IMR-90 (cell line): ENCODE measurements around the gene BSPH1. TPM values are rescaled to one million over a fixed set of nuclear protein-coding genes. Genes with fewer than 3 reads are reported as not detected.

ENCODE experiments used
- ATAC-seq: fragments of 200-7000 bp; cut with Tn5 transposase; 2 replicates; pipeline ENCODE4 v1.9.1; 2020; ENCODE audit warnings: low read depth, mild to moderate bottlenecking, moderate library complexity
- BruUV-seq: library from RNA; stranded (reverse); fragments of 400-500 nt; replicated peaks from 2 replicates; lab custom pipeline; 2021; lab: Mats Ljungman, UMichigan
- CTCF ChIA-PET: fragments of 300-600 bp; formaldehyde crosslinking; extraction: SDS; loops from one replicate; lab custom pipeline; 2021; ENCODE audit warnings: antibody characterized with exemption; lab: Yijun Ruan, JAX
- POLR2A ChIA-PET: fragments of 300-600 bp; sonication (Branson Sonifier 250); formaldehyde crosslinking; loops from one replicate; lab custom pipeline; 2022; ENCODE audit warnings: antibody characterized with exemption; ENCODE audit not compliant: unreplicated experiment; lab: Charles Lee
- DNase-seq: peaks from one replicate; pipeline ENCODE4 v3.0.0; 2013
- H2AFZ ChIP-seq: replicated peaks from 2 replicates; pipeline ENCODE3; 2013; ENCODE audit warnings: low read length, mild to moderate bottlenecking; ENCODE audit not compliant: poor library complexity
- H2AK5ac ChIP-seq: 2 replicates; pipeline ENCODE4 v1.6.1; 2013; ENCODE audit warnings: low read depth, low read length, inconsistent platforms
- H2AK9ac ChIP-seq: replicated peaks from 2 replicates; pipeline ENCODE3; 2013; ENCODE audit warnings: mild to moderate bottlenecking, low read depth, low read length, moderate library complexity; ENCODE audit not compliant: poor library complexity
- H2BK120ac ChIP-seq: 2 replicates; pipeline ENCODE4 v1.6.1; 2013; ENCODE audit warnings: low read depth, low read length, inconsistent platforms
- H2BK15ac ChIP-seq: 3 replicates; pipeline ENCODE4 v1.6.1; 2013; ENCODE audit warnings: low read depth, low read length, inconsistent platforms
- H2BK20ac ChIP-seq: 2 replicates; pipeline ENCODE4 v1.6.1; 2013; ENCODE audit warnings: low read depth, mild to moderate bottlenecking, inconsistent platforms, low read length, moderate library complexity
- H2BK5ac ChIP-seq: 2 replicates; pipeline ENCODE4 v1.6.1; 2013; ENCODE audit warnings: mild to moderate bottlenecking, low read depth, low read length, inconsistent platforms; ENCODE audit not compliant: poor library complexity, severe bottlenecking
- H3K14ac ChIP-seq: replicated peaks from 2 replicates; pipeline ENCODE4 v1.6.1; 2013; ENCODE audit warnings: low read depth, low read length, inconsistent platforms
- H3K18ac ChIP-seq: 2 replicates; pipeline ENCODE4 v1.6.1; 2013; ENCODE audit warnings: low read depth, low read length, control low read depth
- H3K23ac ChIP-seq: 2 replicates; pipeline ENCODE4 v1.6.1; 2013; ENCODE audit warnings: low read depth, low read length, inconsistent platforms
- H3K27ac ChIP-seq: 2 replicates; pipeline ENCODE4 v1.5.1; 2013; ENCODE audit warnings: mild to moderate bottlenecking, control low read depth, low read length; ENCODE audit not compliant: insufficient read depth
- H3K27me3 ChIP-seq: 2 replicates; pipeline ENCODE4 v1.6.1; 2013; ENCODE audit warnings: low read length; ENCODE audit not compliant: control insufficient read depth, insufficient read depth
- H3K36me3 ChIP-seq: 2 replicates; pipeline ENCODE4 v1.6.1; 2013; ENCODE audit warnings: low read length, mixed read lengths; ENCODE audit not compliant: control insufficient read depth, insufficient read depth
- H3K4ac ChIP-seq: 2 replicates; pipeline ENCODE4 v1.6.1; 2013; ENCODE audit warnings: low read depth, low read length, inconsistent platforms
- H3K4me1 ChIP-seq: 2 replicates; pipeline ENCODE4 v1.6.1; 2013; ENCODE audit warnings: low read length, mixed read lengths; ENCODE audit not compliant: control insufficient read depth, insufficient read depth
- H3K4me2 ChIP-seq: 2 replicates; pipeline ENCODE4 v1.6.1; 2013; ENCODE audit warnings: low read depth, mild to moderate bottlenecking, control low read depth, low read length, moderate library complexity
- H3K4me3 ChIP-seq: 2 replicates; pipeline ENCODE4 v1.5.1; 2013; ENCODE audit warnings: low read depth, mild to moderate bottlenecking, control low read depth, low read length, moderate library complexity; ENCODE audit not compliant: insufficient read depth
- H3K56ac ChIP-seq: 2 replicates; pipeline ENCODE4 v1.6.1; 2013; ENCODE audit warnings: low read length, inconsistent platforms; ENCODE audit not compliant: insufficient read depth; ENCODE audit errors: extremely low read depth
- H3K79me1 ChIP-seq, 2 experiments: 2 replicates each; pipeline ENCODE4 v1.6.1; 2013; ENCODE audit warnings: low read length in 2 of 2, inconsistent platforms in 1 of 2, low read depth in 1 of 2
- H3K9ac ChIP-seq: 2 replicates; pipeline ENCODE4 v1.6.1; 2013; ENCODE audit warnings: low read depth, low read length, control low read depth
- H3K9me1 ChIP-seq: 2 replicates; pipeline ENCODE4 v1.6.1; 2013; ENCODE audit warnings: low read length, inconsistent platforms; ENCODE audit not compliant: insufficient read depth
- H3K9me3 ChIP-seq: 2 replicates; pipeline ENCODE4 v1.6.1; 2013; ENCODE audit warnings: low read length; ENCODE audit not compliant: control insufficient read depth, insufficient read depth
- H4K20me1 ChIP-seq: 2 replicates; pipeline ENCODE4 v1.6.1; 2013; ENCODE audit warnings: low read length, inconsistent platforms; ENCODE audit not compliant: insufficient read depth
- H4K5ac ChIP-seq: 2 replicates; pipeline ENCODE4 v1.6.1; 2013; ENCODE audit warnings: mild to moderate bottlenecking, low read depth, low read length, control low read depth
- H4K8ac ChIP-seq, 2 experiments: 2 replicates each; pipeline ENCODE4 v1.6.1; 2013; ENCODE audit warnings: low read depth in 2 of 2, low read length in 2 of 2, control low read depth in 1 of 2, inconsistent platforms in 1 of 2
- H4K91ac ChIP-seq: 2 replicates; pipeline ENCODE4 v1.6.1; 2013; ENCODE audit warnings: low read depth, low read length, inconsistent platforms; ENCODE audit not compliant: insufficient read depth
- BHLHE40 ChIP-seq: fragments of 150-350 bp; IDR thresholded peaks from 2 replicates; pipeline ENCODE4 v1.6.1; 2016; ENCODE audit warnings: mild to moderate bottlenecking, low read depth, low read length
- CEBPB ChIP-seq: IDR thresholded peaks from 2 replicates; pipeline ENCODE4 v1.6.1; 2012; ENCODE audit warnings: low read depth, low read length, improper control_type of control experiment
- CHD1 ChIP-seq: IDR thresholded peaks from 2 replicates; pipeline ENCODE4 v1.6.1; 2012; ENCODE audit warnings: low read depth, low read length, improper control_type of control experiment
- FOS ChIP-seq: fragments of 150-350 bp; IDR thresholded peaks from 2 replicates; pipeline ENCODE4 v1.6.1; 2016; ENCODE audit warnings: low read depth, low read length
- MAZ ChIP-seq: IDR thresholded peaks from 2 replicates; pipeline ENCODE4 v1.6.1; 2012; ENCODE audit warnings: low read depth, mild to moderate bottlenecking, low read length, improper control_type of control experiment, moderate library complexity, borderline replicate concordance
- MXI1 ChIP-seq: IDR thresholded peaks from 2 replicates; pipeline ENCODE4 v1.6.1; 2012; ENCODE audit warnings: low read depth, mild to moderate bottlenecking, low read length, moderate library complexity, borderline replicate concordance
- POLR2A ChIP-seq: IDR thresholded peaks from 2 replicates; pipeline ENCODE4 v1.6.1; 2012; ENCODE audit warnings: mild to moderate bottlenecking, low read depth, low read length
- RFX5 ChIP-seq: IDR thresholded peaks from 2 replicates; pipeline ENCODE4 v1.8.0; 2012; ENCODE audit warnings: low read depth, mild to moderate bottlenecking, low read length, moderate library complexity
- SMC3 ChIP-seq: fragments of 150-350 bp; IDR thresholded peaks from 2 replicates; pipeline ENCODE4 v1.6.1; 2016; ENCODE audit warnings: low read depth, mild to moderate bottlenecking, antibody characterized with exemption, low read length, moderate library complexity
- WGBS, 2 experiments: methylation state at CpG; one replicate each; pipeline versions ENCODE4 v1.1.5 to v1.1.7; 2013; ENCODE audit warnings: missing lambda C conversion rate in 2 of 2; ENCODE audit not compliant: insufficient read length in 1 of 2; ENCODE audit errors: extremely low coverage in 2 of 2; 5-methylcytosine and 5-hydroxymethylcytosine counted together
- dilution Hi-C: fragments of 300-500 bp; cut with HindIII; formaldehyde crosslinking; loops from one replicate; pipeline ENCODE4 v1.14.3; 2018; ENCODE audit warnings: low sequenced_read_pairs; ENCODE audit not compliant: unreplicated experiment
- in situ Hi-C: fragments of 300-500 bp; cut with MboI; formaldehyde crosslinking; loops from 3 replicates; pipeline ENCODE4 v1.14.3; 2019; ENCODE audit warnings: low sequenced_read_pairs, inconsistent platforms, mixed read lengths
- intact Hi-C: fragments of 100-400 bp; cut with micrococcal nuclease; formaldehyde crosslinking; loops from 2 replicates; pipeline ENCODE4 v1.10.0; 2022
- polyA plus RNA-seq, 3 experiments: library from polyadenylated mRNA; depleted of rRNA; stranded (reverse); fragments of >200 nt; gene quantifications; 2 replicates each; pipeline ENCODE4 v1.2.3, GENCODE V29; 2012; ENCODE audit warnings: low replicate concordance in 1 of 3
- total RNA-seq: library from RNA; depleted of rRNA; stranded (reverse); fragments of >200 nt; gene quantifications from 2 replicates; pipeline ENCODE4 v1.2.3, GENCODE V29; 2012
- TF ChIP-seq, protein P1 (sequence below): conservative IDR thresholded peaks from 2 replicates; pipeline ENCODE4 v1.5.1; 2012; ENCODE audit warnings: mild to moderate bottlenecking, low read depth, low read length, improper control_type of control experiment
- TF ChIP-seq, protein P2 (sequence below): fragments of 150-350 bp; IDR thresholded peaks from 2 replicates; pipeline ENCODE4 v1.6.1; 2017; ENCODE audit warnings: mild to moderate bottlenecking, antibody characterized with exemption, low read length, low read depth
- TF ChIP-seq, protein P3 (sequence below): fragments of 150-350 bp; IDR thresholded peaks from 2 replicates; pipeline ENCODE4 v1.6.1; 2016; ENCODE audit warnings: low read depth, mild to moderate bottlenecking, low read length, moderate library complexity, borderline replicate concordance

BSPH1 gene
- total and polyA plus RNA-seq, 2 of the 4 experiments (the other 2 are of a cell fraction): not detected

DNA sequence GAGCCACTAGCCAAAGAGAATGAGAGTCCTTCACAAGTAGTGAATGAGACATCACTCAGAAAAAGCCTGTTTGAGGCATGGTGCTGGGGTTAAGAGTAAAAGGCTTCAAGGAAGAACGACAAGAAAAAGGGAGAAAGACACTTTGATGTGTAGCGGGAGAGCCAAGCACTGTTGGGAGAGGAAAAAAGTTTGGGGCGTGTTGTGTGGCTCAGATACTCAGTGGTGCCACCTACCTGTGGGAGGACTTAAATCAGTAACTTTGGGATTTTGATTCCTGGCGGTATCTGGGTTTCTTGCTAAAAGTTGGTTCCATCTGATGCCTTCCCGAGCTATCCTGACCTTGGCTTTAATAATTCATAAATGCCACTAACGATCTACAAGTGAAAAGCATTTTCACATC is 14.8 kb upstream of the BSPH1 start:
- CTCF ChIA-PET: interaction anchor here (1.0 kb wide), 1 partner anchor 10 kb away, joined by 4 read pairs; no protein-coding TSS in a partner anchor
- no peak overlapping the region for H2AK9ac ChIP-seq
- H3K27me3 ChIP-seq: no peaks in the 10 kb centered on the region

More for the DNA sequence above, 14.8 kb upstream of the BSPH1 start:
- Histone ChIP-seq H3K4me2 (no peak overlapping the region), H4K8ac (no peak overlapping the region), H3K4ac (no peak overlapping the region), H3K79me1 (no peaks in the 10 kb centered on the region), H2BK5ac (no peak overlapping the region), H3K56ac (no peak overlapping the region), H3K36me3 (no peaks in the 10 kb centered on the region), H4K20me1 (no peaks in the 10 kb centered on the region), H2AFZ (no peak overlapping the region), H3K14ac (no peak overlapping the region), H4K5ac (no peak overlapping the region), H2BK15ac (no peak overlapping the region), H3K4me1 (no peaks in the 10 kb centered on the region), H2BK120ac (no peak overlapping the region), H3K27ac (no peak overlapping the region), H3K23ac (no peak overlapping the region), H3K9ac (no peak overlapping the region), H4K91ac (no peak overlapping the region), H3K18ac (no peak overlapping the region), H2AK5ac (no peak overlapping the region), H2BK20ac (no peak overlapping the region), H3K9me1 (no peaks in the 10 kb centered on the region), H3K9me3 (no peaks in the 10 kb centered on the region), H3K4me3 (no peak overlapping the region)
- no TSS peak for BruUV-seq
- no peak for DNase-seq
- intact Hi-C loops (no loop called here), dilution Hi-C loops (no loop called here), in situ Hi-C loops (no loop called here)
- no peak for TF ChIP-seq MXI1
- no peak for TF ChIP-seq CHD1
- TF ChIP-seq, protein P1, sequence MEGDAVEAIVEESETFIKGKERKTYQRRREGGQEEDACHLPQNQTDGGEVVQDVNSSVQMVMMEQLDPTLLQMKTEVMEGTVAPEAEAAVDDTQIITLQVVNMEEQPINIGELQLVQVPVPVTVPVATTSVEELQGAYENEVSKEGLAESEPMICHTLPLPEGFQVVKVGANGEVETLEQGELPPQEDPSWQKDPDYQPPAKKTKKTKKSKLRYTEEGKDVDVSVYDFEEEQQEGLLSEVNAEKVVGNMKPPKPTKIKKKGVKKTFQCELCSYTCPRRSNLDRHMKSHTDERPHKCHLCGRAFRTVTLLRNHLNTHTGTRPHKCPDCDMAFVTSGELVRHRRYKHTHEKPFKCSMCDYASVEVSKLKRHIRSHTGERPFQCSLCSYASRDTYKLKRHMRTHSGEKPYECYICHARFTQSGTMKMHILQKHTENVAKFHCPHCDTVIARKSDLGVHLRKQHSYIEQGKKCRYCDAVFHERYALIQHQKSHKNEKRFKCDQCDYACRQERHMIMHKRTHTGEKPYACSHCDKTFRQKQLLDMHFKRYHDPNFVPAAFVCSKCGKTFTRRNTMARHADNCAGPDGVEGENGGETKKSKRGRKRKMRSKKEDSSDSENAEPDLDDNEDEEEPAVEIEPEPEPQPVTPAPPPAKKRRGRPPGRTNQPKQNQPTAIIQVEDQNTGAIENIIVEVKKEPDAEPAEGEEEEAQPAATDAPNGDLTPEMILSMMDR: no peak
- no peak for TF ChIP-seq SMC3
- no peak for TF ChIP-seq RFX5
- TF ChIP-seq, protein P2, sequence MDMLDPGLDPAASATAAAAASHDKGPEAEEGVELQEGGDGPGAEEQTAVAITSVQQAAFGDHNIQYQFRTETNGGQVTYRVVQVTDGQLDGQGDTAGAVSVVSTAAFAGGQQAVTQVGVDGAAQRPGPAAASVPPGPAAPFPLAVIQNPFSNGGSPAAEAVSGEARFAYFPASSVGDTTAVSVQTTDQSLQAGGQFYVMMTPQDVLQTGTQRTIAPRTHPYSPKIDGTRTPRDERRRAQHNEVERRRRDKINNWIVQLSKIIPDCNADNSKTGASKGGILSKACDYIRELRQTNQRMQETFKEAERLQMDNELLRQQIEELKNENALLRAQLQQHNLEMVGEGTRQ: no peak
- TF ChIP-seq, protein P3, sequence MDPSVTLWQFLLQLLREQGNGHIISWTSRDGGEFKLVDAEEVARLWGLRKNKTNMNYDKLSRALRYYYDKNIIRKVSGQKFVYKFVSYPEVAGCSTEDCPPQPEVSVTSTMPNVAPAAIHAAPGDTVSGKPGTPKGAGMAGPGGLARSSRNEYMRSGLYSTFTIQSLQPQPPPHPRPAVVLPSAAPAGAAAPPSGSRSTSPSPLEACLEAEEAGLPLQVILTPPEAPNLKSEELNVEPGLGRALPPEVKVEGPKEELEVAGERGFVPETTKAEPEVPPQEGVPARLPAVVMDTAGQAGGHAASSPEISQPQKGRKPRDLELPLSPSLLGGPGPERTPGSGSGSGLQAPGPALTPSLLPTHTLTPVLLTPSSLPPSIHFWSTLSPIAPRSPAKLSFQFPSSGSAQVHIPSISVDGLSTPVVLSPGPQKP: no peak
- no peak for TF ChIP-seq BHLHE40
- no peak for TF ChIP-seq FOS
- no peak for TF ChIP-seq POLR2A
- no peak for TF ChIP-seq MAZ
- no peak for TF ChIP-seq CEBPB
- WGBS, 2 experiments: 50% methylated on average over 3 of the region's 6 CpGs; no CpG with 5 or more reads in 1 of the 2 experiments
- ATAC-seq: no peak
- POLR2A ChIA-PET: no interaction called here
